Sigmoid colon (tissue), 7 donors: Measurements from ENCODE around the gene FLNB. TPM values are rescaled to one million over a fixed set of nuclear protein-coding genes. Genes with fewer than 3 reads are reported as not detected.
A peak's percentile ranks its signal among the peaks of the same experiment; 100 is the strongest.

Source experiments
- DNase-seq: peaks from one replicate; pipeline ENCODE4 v3.0.0-alpha.2; 2019
- H3K27ac ChIP-seq, 4 donors: fragments of 200-600 bp; sonication (generic); one replicate each; pipeline ENCODE4 v1.5.1; 2016 to 2019; ENCODE audit warnings: mild to moderate bottlenecking in 1 of 4
- H3K27me3 ChIP-seq, 3 donors: fragments of 200-600 bp; sonication (generic); one replicate each; pipeline ENCODE4 v1.5.1; 2019; ENCODE audit warnings: mild to moderate bottlenecking in 1 of 3
- H3K36me3 ChIP-seq, 4 donors: fragments of 200-600 bp; sonication (generic); one replicate each; pipeline ENCODE4 v1.5.1; 2016 to 2019
- H3K4me1 ChIP-seq, 4 donors: fragments of 200-600 bp; sonication (generic); one replicate each; pipeline ENCODE4 v1.5.1; 2017 to 2019
- H3K4me3 ChIP-seq, 4 donors: fragments of 200-600 bp; sonication (generic); one replicate each; pipeline ENCODE4 v1.5.1; 2017 to 2019; ENCODE audit warnings: mild to moderate bottlenecking in 2 of 4, moderate library complexity in 1 of 4
- H3K9me3 ChIP-seq, 4 donors: fragments of 200-600 bp in 3 of 4; sonication (generic) in 3 of 4; one replicate each; pipeline versions ENCODE4 v1.5.1 to v1.6.1; 2013 to 2019
- CTCF ChIP-seq, 4 experiments: fragments of 450-650 bp in 3 of 4; fragments of 200-600 bp in 1 of 4; IDR thresholded peaks; one replicate each; pipeline ENCODE4 v1.5.1; 2016 to 2019; ENCODE audit warnings: antibody characterized with exemption in 4 of 4, mild to moderate bottlenecking in 3 of 4, moderate library complexity in 2 of 4
- EP300 ChIP-seq, 4 donors: sonication (generic); formaldehyde crosslinking; IDR thresholded peaks; one replicate each; pipeline ENCODE4 v1.6.1; 2017; ENCODE audit warnings: antibody characterized with exemption in 4 of 4
- POLR2A ChIP-seq, 2 donors: fragments of 450-650 bp; IDR thresholded peaks; one replicate each; pipeline ENCODE4 v1.6.1; 2016; ENCODE audit warnings: antibody characterized with exemption in 2 of 2, mild to moderate bottlenecking in 2 of 2, moderate library complexity in 2 of 2
- POLR2AphosphoS5 ChIP-seq, 4 donors: sonication (generic); formaldehyde crosslinking; IDR thresholded peaks; one replicate each; pipeline ENCODE4 v1.6.1; 2017; ENCODE audit warnings: antibody characterized with exemption in 4 of 4
- WGBS, 2 donors: extraction: QIAGEN DNeasy Blood & Tissue Kit; methylation state at CpG; one replicate each; pipeline ENCODE4 v1.1.7; 2013; 5-methylcytosine and 5-hydroxymethylcytosine counted together
- intact Hi-C: fragments of 100-400 bp; cut with DNase I; formaldehyde crosslinking; loops from one replicate; pipeline ENCODE4 v1.15.1; 2023
- polyA plus RNA-seq, 3 donors: library from polyadenylated mRNA; stranded (reverse); fragments of 200-250 nt; gene quantifications; one replicate each; pipeline ENCODE4 v1.2.3, GENCODE V29; 2013
- total RNA-seq, 4 donors: library from RNA; depleted of rRNA; stranded (reverse); fragments of >200 nt; gene quantifications; one replicate each; pipeline ENCODE4 v1.1.0, GENCODE V29; 2016
- donor health status: healthy with polysubstance abuse.
- donor health status: Bipolar disorder and iron deficiency.
- donor health status: healthy.

The FLNB gene
- total and polyA plus RNA-seq, 7 donors = 51.7 to 277 (median 109) TPM

- WGBS, 2 donors = 23 to 56% methylated on average over 12 of the region's 12 CpGs
- TF ChIP-seq CTCF (IDR thresholded peaks at IDR 0.05) (no peak), POLR2AphosphoS5 (IDR thresholded peaks at IDR 0.05) (peak in 1 of 4 donors; percentile 6)
- intact Hi-C loops = no loop called here
- DNase-seq = peak; percentile 78
- peak overlapping the region; percentile 72 to 93 (median 88) for H3K27ac ChIP-seq
- H3K4me3 ChIP-seq = no peak overlapping the region
- H3K27me3 ChIP-seq = no peaks in the 10 kb centered on the region
- H3K36me3 ChIP-seq = no peaks in the 10 kb centered on the region
- peaks cover 0 to 66% (median 56%) of the 10 kb centered on the region in 4 donors for H3K4me1 ChIP-seq
- H3K9me3 ChIP-seq = no peaks in the 10 kb centered on the region
Observed at GRCh38 chr3:58025837-58026569, 17.8 kb downstream of the FLNB start.

GRCh38 chr3:58026598-58026997 lies 18.4 kb downstream of the FLNB start:
- H3K27ac ChIP-seq = peak overlapping the region; percentile 72 to 93 (median 88)
- no peak overlapping the region for H3K4me3 ChIP-seq
- no peaks in the 10 kb centered on the region for H3K27me3 ChIP-seq
- intact Hi-C loops = no loop called here
- H3K4me1 ChIP-seq = peaks cover 0 to 62% (median 51%) of the 10 kb centered on the region in 4 donors
- WGBS, 2 donors = 74 to 80% methylated on average over 7 of the region's 7 CpGs
- H3K9me3 ChIP-seq = no peaks in the 10 kb centered on the region
- TF ChIP-seq POLR2A (IDR thresholded peaks at IDR 0.05) (no peak), CTCF (IDR thresholded peaks at IDR 0.05) (no peak), EP300 (IDR thresholded peaks at IDR 0.05) (no peak), POLR2AphosphoS5 (IDR thresholded peaks at IDR 0.05) (no peak)
- DNase-seq = no peak
- H3K36me3 ChIP-seq = no peaks in the 10 kb centered on the region

GRCh38 chr3:58027704-58028317 lies 19.6 kb downstream of the FLNB start:
- H3K4me3 ChIP-seq = no peak overlapping the region
- intact Hi-C loops = no loop called here
- no peaks in the 10 kb centered on the region for H3K9me3 ChIP-seq
- H3K27ac ChIP-seq = peak overlapping the region; percentile 72 to 93 (median 88)
- H3K36me3 ChIP-seq = no peaks in the 10 kb centered on the region
- WGBS, 2 donors = 68 to 86% methylated on average over 6 of the region's 6 CpGs
- H3K4me1 ChIP-seq = peaks cover 0 to 62% (median 49%) of the 10 kb centered on the region in 4 donors
- DNase-seq = no peak
- TF ChIP-seq EP300 (IDR thresholded peaks at IDR 0.05) (no peak), CTCF (IDR thresholded peaks at IDR 0.05) (no peak), POLR2A (IDR thresholded peaks at IDR 0.05) (no peak), POLR2AphosphoS5 (IDR thresholded peaks at IDR 0.05) (no peak)
- no peaks in the 10 kb centered on the region for H3K27me3 ChIP-seq

GRCh38 chr3:58028902-58029301 lies 20.7 kb downstream of the FLNB start:
- no peak overlapping the region for H3K4me3 ChIP-seq
- H3K9me3 ChIP-seq = no peaks in the 10 kb centered on the region
- intact Hi-C loops = no loop called here
- TF ChIP-seq CTCF (IDR thresholded peaks at IDR 0.05) (no peak), POLR2AphosphoS5 (IDR thresholded peaks at IDR 0.05) (no peak), POLR2A (IDR thresholded peaks at IDR 0.05) (no peak), EP300 (IDR thresholded peaks at IDR 0.05) (no peak)
- H3K36me3 ChIP-seq = no peaks in the 10 kb centered on the region
- H3K27me3 ChIP-seq = no peaks in the 10 kb centered on the region
- H3K4me1 ChIP-seq = peaks cover 0 to 59% (median 42%) of the 10 kb centered on the region in 4 donors
- peak overlapping the region in 3 of 4 donors; percentile 19 to 93 (median 39) for H3K27ac ChIP-seq
- WGBS, 2 donors = 17 to 58% methylated on average over 1 of the region's 1 CpG
- DNase-seq = no peak
